HPDE6-E6E7 (cell line): ENCODE measurements around the gene IL18RAP.

Experiments used
- DNase-seq: peaks from one replicate; pipeline ENCODE4 v3.0.0; 2011; ENCODE audit warnings: missing footprints; ENCODE audit errors: extremely low spot score

IL18RAP gene

DNA sequence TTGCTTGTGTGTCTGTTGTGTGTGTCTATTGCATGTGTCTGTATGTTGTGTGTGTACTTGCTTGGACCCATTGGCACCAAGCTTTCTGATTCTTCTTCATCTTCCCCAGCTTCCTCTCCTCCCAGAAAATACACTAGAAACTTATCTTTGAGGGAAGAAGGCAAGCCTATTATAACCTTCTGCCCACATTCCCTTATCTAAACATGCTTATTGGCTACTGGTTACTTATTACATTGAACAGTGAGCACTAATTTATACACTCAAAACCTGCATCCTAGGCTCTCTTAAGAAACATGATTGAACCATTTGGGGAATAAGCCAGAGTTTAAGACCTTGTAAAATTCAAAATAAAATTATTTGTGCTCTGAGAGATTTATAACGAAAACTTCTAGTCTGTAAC is 76.6 kb downstream of the IL18RAP start:
- no peak for DNase-seq
